Measurements from ENCODE around the gene LSM4.

LSM4 gene

GRCh38 chr19:18291590-18292461, 31.1 kb downstream of the LSM4 start:
- Histone ChIP-seq H3K36me3 (ENCODE audit: control insufficient read depth, insufficient read depth, low read length) (no peaks in the 10 kb centered on the region), H3K4me3 (ENCODE audit: low read depth, low read length) (peak overlapping the region; percentile 70), H3K4me1 (ENCODE audit: control insufficient read depth, insufficient read depth, low read length) (peaks cover 41% of the 10 kb centered on the region), H3K9me3 (ENCODE audit: control insufficient read depth, insufficient read depth, low read length) (no peaks in the 10 kb centered on the region), H3K9ac (ENCODE audit: low read depth, low read length) (peak overlapping the region; percentile 40), H3K27ac (ENCODE audit: low read depth, low read length) (peak overlapping the region; percentile 98), H3K27me3 (ENCODE audit: control insufficient read depth, insufficient read depth, low read length) (no peaks in the 10 kb centered on the region)

GRCh38 chr19:18291019-18291524, 31.8 kb downstream of the LSM4 start:
- H3K9ac ChIP-seq (ENCODE audit: low read depth, low read length): no peak overlapping the region
- H3K4me1 ChIP-seq (ENCODE audit: control insufficient read depth, insufficient read depth, low read length): peaks cover 41% of the 10 kb centered on the region
- peak overlapping the region; percentile 98 for H3K27ac ChIP-seq (ENCODE audit: low read depth, low read length)
- H3K36me3 ChIP-seq (ENCODE audit: control insufficient read depth, insufficient read depth, low read length): no peaks in the 10 kb centered on the region
- peak overlapping the region; percentile 70 for H3K4me3 ChIP-seq (ENCODE audit: low read depth, low read length)
- no peaks in the 10 kb centered on the region for H3K9me3 ChIP-seq (ENCODE audit: control insufficient read depth, insufficient read depth, low read length)
- no peaks in the 10 kb centered on the region for H3K27me3 ChIP-seq (ENCODE audit: control insufficient read depth, insufficient read depth, low read length)

GRCh38 chr19:18290302-18291018, 32.4 kb downstream of the LSM4 start:
- H3K27ac ChIP-seq (ENCODE audit: low read depth, low read length): no peak overlapping the region
- H3K4me1 ChIP-seq (ENCODE audit: control insufficient read depth, insufficient read depth, low read length): peaks cover 41% of the 10 kb centered on the region
- H3K9ac ChIP-seq (ENCODE audit: low read depth, low read length): no peak overlapping the region
- no peaks in the 10 kb centered on the region for H3K9me3 ChIP-seq (ENCODE audit: control insufficient read depth, insufficient read depth, low read length)
- H3K27me3 ChIP-seq (ENCODE audit: control insufficient read depth, insufficient read depth, low read length): no peaks in the 10 kb centered on the region
- H3K36me3 ChIP-seq (ENCODE audit: control insufficient read depth, insufficient read depth, low read length): no peaks in the 10 kb centered on the region
- no peak overlapping the region for H3K4me3 ChIP-seq (ENCODE audit: low read depth, low read length)

- no peak overlapping the region for H3K9ac ChIP-seq (ENCODE audit: low read depth, low read length)
- no peak overlapping the region for H3K27ac ChIP-seq (ENCODE audit: low read depth, low read length)
- no peaks in the 10 kb centered on the region for H3K9me3 ChIP-seq (ENCODE audit: control insufficient read depth, insufficient read depth, low read length)
- no peaks in the 10 kb centered on the region for H3K27me3 ChIP-seq (ENCODE audit: control insufficient read depth, insufficient read depth, low read length)
- no peak overlapping the region for H3K4me3 ChIP-seq (ENCODE audit: low read depth, low read length)
- no peaks in the 10 kb centered on the region for H3K36me3 ChIP-seq (ENCODE audit: control insufficient read depth, insufficient read depth, low read length)
- peaks cover 41% of the 10 kb centered on the region for H3K4me1 ChIP-seq (ENCODE audit: control insufficient read depth, insufficient read depth, low read length)
These were observed 33.2 kb downstream of the LSM4 start for GRCh38 chr19:18289471-18290301.

- H3K4me3 ChIP-seq (ENCODE audit: low read depth, low read length): peak overlapping the region; percentile 42
- H3K27ac ChIP-seq (ENCODE audit: low read depth, low read length): peak overlapping the region; percentile 60
These were observed 34.8 kb downstream of the LSM4 start for GRCh38 chr19:18287836-18288772.

GRCh38 chr19:18286973-18287635, 35.8 kb downstream of the LSM4 start:
- Histone ChIP-seq H3K9ac (ENCODE audit: low read depth, low read length) (no peak overlapping the region), H3K27ac (ENCODE audit: low read depth, low read length) (peak overlapping the region; percentile 60), H3K27me3 (ENCODE audit: control insufficient read depth, insufficient read depth, low read length) (no peaks in the 10 kb centered on the region), H3K36me3 (ENCODE audit: control insufficient read depth, insufficient read depth, low read length) (no peaks in the 10 kb centered on the region), H3K9me3 (ENCODE audit: control insufficient read depth, insufficient read depth, low read length) (no peaks in the 10 kb centered on the region), H3K4me1 (ENCODE audit: control insufficient read depth, insufficient read depth, low read length) (peaks cover 29% of the 10 kb centered on the region), H3K4me3 (ENCODE audit: low read depth, low read length) (peak overlapping the region; percentile 42)

More at GRCh38 chr19:18287836-18288772, 34.8 kb downstream of the LSM4 start:
- Histone ChIP-seq H3K9ac (ENCODE audit: low read depth, low read length) (no peak overlapping the region), H3K36me3 (ENCODE audit: control insufficient read depth, insufficient read depth, low read length) (no peaks in the 10 kb centered on the region), H3K9me3 (ENCODE audit: control insufficient read depth, insufficient read depth, low read length) (no peaks in the 10 kb centered on the region), H3K4me1 (ENCODE audit: control insufficient read depth, insufficient read depth, low read length) (peaks cover 26% of the 10 kb centered on the region), H3K27me3 (ENCODE audit: control insufficient read depth, insufficient read depth, low read length) (no peaks in the 10 kb centered on the region)

- no peaks in the 10 kb centered on the region for H3K27me3 ChIP-seq (ENCODE audit: control insufficient read depth, insufficient read depth, low read length)
- H3K9ac ChIP-seq (ENCODE audit: low read depth, low read length): no peak overlapping the region
- no peak overlapping the region for H3K27ac ChIP-seq (ENCODE audit: low read depth, low read length)
- H3K36me3 ChIP-seq (ENCODE audit: control insufficient read depth, insufficient read depth, low read length): no peaks in the 10 kb centered on the region
- no peak overlapping the region for H3K4me3 ChIP-seq (ENCODE audit: low read depth, low read length)
- peaks cover 19% of the 10 kb centered on the region for H3K4me1 ChIP-seq (ENCODE audit: control insufficient read depth, insufficient read depth, low read length)
- H3K9me3 ChIP-seq (ENCODE audit: control insufficient read depth, insufficient read depth, low read length): no peaks in the 10 kb centered on the region
These were observed 38.0 kb downstream of the LSM4 start for GRCh38 chr19:18284712-18285360.

GRCh38 chr19:18283338-18283737, 39.5 kb downstream of the LSM4 start:
- peaks cover 6% of the 10 kb centered on the region for H3K36me3 ChIP-seq (ENCODE audit: control insufficient read depth, insufficient read depth, low read length)
- no peak overlapping the region for H3K27ac ChIP-seq (ENCODE audit: low read depth, low read length)
- no peak overlapping the region for H3K4me3 ChIP-seq (ENCODE audit: low read depth, low read length)
- H3K9me3 ChIP-seq (ENCODE audit: control insufficient read depth, insufficient read depth, low read length): no peaks in the 10 kb centered on the region
- no peak overlapping the region for H3K9ac ChIP-seq (ENCODE audit: low read depth, low read length)
- H3K27me3 ChIP-seq (ENCODE audit: control insufficient read depth, insufficient read depth, low read length): no peaks in the 10 kb centered on the region
- H3K4me1 ChIP-seq (ENCODE audit: control insufficient read depth, insufficient read depth, low read length): peaks cover 22% of the 10 kb centered on the region

GRCh38 chr19:18282788-18283141, 40.1 kb downstream of the LSM4 start:
- Histone ChIP-seq H3K27ac (ENCODE audit: low read depth, low read length) (peak overlapping the region; percentile 100), H3K27me3 (ENCODE audit: control insufficient read depth, insufficient read depth, low read length) (no peaks in the 10 kb centered on the region), H3K9me3 (ENCODE audit: control insufficient read depth, insufficient read depth, low read length) (no peaks in the 10 kb centered on the region), H3K9ac (ENCODE audit: low read depth, low read length) (peak overlapping the region; percentile 87), H3K36me3 (ENCODE audit: control insufficient read depth, insufficient read depth, low read length) (peaks cover 12% of the 10 kb centered on the region), H3K4me3 (ENCODE audit: low read depth, low read length) (peak overlapping the region; percentile 73), H3K4me1 (ENCODE audit: control insufficient read depth, insufficient read depth, low read length) (peaks cover 21% of the 10 kb centered on the region)

All from HUES48 (cell line).